HG03575 (cell line): ENCODE measurements around the gene IDI1.
"Not testable (repeated sequence)": the region's sequence is repeated elsewhere in the genome, so short reads cannot be mapped to it uniquely, and the experiment has no call there.

Experiments
- ATAC-seq: cut with Tn5 transposase; IDR thresholded peaks from one replicate; pipeline ENCODE4 v1.9.1; 2021; ENCODE audit not compliant: unreplicated experiment, insufficient number of reproducible peaks, low FRiP score; ENCODE audit errors: extremely low read depth

Gene IDI1

DNA sequence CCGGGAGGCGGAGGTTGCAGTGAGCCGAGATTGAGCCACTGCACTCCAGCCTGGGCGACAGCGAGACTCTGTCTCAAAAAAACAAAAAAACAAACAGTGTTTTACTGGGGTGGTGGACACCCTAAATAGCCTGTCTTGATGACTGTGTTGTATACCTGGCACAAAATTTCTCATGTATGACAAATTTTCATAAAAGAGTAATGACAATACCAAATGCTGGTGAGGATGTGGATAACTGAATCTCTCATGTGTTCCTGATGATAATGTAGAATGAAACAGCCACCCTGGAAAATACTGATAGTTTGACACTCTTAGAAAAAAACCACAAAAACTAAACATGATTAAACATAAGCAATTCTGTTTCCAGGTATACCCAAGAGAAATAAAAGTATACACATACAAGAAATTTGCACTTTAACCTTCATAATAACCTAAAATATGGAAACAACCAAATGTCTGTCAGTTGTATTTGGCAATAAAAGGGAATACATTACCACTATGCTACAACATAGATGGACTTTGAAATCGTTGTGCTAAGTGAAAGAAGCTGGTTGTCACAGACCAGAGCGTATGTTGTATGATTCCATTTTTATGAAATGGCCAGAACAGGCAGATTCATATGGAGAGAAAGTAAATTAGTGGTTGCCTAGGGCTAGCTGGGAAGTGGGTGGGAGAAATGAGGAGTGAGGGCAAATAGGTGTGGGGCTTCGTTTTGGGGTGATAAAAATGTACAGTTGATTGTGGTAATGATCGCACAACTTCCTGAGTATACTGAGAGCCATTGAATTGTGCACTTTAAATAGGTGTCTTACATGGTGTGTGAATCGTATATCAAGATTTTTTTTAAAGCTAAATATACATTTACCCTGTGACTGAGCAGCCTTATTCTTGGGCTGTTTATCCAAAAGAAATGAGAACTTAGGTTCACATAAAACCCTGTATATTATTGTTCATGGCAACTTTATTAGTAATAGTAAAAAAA lies 19.8 kb upstream of the IDI1 start:
- no peak for ATAC-seq

DNA sequence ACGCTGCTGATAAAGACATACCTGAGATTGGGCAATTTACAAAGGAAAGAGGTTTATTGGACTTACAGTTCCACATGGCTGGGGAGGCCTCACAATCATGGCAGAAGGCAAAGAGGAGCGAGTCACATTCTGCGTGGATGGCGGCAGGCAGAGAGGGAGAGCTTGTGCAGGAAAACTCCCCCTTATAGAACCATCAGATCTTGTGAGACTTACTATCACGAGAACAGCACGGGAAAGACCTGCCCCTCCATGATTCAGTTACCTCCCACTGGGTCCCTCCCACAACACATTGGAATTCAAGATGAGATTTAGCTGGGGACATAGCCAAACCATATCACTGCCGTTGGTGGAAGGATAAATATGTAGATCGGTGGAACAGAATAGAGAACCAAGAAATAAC lies 17.8 kb upstream of the IDI1 start:
- ATAC-seq: not testable (repeated sequence)

DNA sequence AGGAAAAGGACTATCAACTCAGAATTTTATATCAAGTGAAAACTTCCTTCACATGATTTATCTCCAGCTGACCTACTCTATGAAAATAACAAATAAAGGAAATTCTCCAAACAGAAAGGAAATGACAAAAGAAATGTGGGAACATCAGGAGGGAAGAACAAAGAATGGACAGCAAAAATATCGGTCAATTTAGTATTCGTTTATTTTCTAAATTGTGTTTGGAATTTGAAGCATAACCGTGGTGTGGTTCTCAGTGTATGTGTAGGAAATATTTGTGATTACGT lies 16.0 kb upstream of the IDI1 start:
- no peak for ATAC-seq

DNA sequence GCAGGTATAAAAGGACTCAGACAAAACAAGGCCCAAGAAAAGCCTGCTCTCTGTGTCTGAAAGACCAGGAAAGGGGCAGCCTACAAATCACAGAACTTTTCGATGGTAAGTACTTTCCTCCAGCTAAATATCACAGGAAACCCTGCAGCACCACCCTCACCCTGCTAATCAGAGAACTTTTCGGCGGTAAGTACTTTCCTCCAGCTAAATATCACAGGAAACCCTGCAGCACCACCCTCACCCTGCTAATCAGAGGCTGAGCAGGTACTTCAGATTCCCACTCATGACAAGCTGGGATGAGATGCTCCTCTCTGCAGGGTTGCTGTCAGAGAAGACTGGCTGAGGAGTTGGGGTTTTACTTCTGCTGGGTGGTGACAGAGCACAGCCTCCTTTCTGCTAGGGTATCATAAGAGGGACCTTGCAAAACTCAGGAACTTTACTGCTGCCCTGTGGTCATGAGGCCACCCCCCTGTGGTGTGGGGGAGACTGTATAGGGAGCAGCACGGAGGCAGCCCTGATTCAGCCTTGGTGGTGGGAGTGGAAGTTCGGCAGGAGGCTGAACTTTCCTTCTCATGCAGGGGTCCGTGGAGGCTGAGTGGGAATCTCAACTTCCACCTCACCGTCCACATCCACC lies 14.4 kb upstream of the IDI1 start:
- ATAC-seq: no peak

DNA sequence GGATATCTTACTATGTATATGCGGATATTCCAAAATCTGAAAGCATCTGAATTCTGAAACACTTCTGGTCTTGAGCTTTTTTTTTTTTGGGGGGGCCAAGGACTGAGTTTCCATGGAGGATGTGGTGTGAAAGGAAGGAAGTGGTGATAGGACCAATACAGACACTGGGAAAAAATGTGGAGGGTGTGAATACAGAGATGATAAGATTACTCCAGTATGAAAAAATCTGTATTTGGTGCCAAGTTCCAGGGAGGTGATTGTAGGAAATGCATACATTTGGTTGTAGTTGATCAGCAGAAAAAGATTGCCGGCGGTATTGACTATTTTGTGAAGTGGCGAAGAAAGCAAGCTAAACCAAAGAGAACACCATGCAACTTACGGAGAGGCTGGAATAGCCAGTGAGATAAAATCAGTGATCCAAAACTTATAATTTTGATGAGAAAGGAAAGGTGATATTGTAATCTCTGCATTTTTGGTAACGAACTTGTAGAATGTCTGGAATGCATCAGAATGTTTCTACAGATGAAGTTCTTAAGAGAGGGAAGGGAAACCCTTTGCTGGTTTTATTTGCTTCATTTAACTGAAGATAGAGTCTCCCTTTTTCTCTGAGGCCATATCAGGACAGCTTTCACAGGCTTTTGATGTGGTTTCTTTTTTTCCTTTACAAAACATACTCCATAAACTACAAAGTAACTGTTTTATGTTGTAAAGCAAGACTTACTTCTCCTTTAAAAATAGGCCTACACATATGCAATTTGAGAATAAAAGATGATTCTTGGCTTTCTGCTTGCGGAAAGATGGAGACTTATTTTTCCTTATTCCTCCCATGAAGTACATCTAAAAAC lies 13.2 kb upstream of the IDI1 start:
- ATAC-seq: no peak

DNA sequence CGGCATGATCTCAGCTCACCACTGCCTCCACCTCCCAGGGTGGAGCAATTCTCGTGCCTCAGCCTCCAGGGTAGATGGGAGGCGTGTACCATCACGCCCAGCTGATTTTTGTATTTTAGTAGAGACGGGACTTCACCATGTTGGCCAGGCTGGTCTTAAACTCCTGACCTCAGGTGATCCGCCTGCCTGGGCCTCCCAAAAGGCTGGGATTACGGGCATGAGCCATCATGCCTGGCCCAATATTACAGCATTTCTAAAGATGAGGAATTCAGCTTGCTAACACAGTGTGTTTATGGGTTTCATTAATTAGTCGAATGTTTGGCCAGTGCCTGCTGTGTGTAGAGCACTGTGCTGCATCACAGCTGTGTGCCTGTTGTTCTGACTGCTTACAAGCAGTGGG lies 11.0 kb upstream of the IDI1 start:
- ATAC-seq: no peak

DNA sequence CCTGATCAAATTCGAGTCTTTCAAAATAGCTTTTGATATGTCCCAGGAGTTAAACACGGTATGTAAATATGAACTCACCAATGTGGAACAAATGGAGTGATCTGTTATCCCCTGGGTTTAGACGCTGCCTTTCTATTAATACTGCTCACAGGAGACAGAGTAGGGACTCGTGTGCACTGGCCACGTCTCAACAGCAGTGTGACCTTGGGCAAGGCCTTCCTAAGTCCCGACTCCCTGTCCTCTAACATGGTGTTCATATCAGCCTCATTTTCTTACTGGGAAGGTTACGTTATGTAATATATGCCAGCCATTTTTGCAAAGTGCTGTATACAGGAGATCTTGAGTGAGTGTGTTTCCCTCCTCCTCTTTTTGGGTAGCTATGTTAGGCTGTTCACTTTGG lies 9.1 kb upstream of the IDI1 start:
- no peak for ATAC-seq

DNA sequence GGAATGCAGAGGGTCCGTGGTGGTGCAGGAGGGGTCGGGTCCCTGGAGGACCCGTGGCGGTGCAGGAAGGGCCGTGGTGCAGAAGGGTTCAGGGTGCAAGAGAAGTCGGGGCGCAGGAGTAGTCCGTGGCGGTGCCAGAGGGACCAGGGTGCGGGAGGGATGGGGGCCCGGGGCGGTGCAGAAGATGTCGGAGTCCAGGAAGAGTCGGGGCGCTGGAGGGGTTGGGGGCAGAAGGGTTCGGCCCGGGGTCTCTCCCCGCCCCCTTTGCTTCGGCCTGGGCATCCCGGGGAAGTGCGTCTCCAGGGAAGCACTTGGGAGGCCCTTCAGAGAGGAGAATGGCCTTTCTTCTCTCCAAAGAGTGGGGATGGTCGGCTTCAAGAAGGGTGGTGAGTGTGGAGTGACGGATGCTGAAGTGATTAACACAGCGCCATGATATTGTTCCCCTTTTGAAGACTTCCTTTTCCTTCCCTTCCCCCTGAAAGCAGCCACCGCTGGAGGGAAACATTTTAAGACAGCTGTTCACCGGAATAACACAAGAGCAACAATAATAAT lies 8.3 kb upstream of the IDI1 start:
- no peak for ATAC-seq

DNA sequence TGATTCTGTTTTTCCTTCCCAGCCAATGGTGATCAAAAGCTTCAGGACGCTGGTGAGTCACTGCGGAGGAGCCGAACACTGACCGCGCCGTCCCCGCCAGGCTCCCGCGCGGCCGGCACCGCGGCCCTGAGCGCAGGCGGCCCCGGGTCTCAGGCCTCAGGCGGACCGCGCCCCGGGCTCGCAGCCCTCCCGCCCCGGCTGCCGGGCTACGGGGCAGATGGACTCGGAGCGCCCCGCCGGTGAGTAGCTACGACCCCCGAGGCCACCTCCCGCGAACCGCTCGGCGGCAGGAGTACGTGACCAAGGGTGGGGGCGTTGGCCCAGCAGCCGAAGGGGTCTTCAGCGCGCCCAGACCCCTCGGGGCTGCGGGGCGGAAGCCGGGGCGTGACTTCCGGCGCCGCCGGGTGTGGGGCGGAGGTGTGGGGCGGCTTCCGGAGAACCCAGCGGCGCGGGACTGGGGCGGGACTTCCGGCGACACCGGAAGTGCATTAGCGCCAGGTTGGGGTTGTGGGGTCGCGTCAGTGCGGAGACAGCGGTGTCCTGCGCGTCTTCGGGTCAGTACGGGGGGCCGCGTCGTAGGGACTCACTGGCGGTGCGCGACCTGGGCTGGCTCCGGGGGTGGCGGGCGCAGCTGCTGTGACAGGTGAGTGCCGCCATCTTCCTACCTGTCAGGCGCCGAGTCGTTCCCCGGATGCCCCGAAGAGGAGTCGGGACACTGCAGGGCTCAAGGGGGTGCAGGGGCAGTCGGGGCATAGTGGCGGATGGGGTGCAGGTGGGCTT lies 7.6 kb upstream of the IDI1 start, which contains the start of gene WDR37:
Gene WDR37 (plus strand): TSS at position 60 of the 780 bp plus-strand sequence. CDS start 15,771 bp downstream, outside the sequence.
- ATAC-seq: peak; percentile 49

DNA sequence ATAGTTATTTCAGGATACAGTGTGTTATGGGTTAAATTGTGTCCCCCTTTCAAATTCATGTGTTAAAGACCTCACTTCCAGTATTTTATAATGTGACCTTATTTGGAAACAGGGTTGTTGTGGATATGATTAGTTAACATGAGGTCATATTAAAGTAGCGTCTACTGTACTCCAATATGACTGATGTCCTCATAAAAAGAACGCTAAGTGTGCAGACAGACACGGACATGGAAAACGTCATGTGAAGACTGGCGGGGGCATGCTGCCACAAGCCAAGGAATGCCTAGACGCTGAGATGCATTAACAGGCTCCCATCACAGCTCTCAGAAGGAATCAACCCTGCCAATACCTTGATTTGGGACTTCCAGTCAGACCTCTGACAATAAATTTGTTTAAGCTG lies 5.8 kb upstream of the IDI1 start:
- ATAC-seq: no peak

DNA sequence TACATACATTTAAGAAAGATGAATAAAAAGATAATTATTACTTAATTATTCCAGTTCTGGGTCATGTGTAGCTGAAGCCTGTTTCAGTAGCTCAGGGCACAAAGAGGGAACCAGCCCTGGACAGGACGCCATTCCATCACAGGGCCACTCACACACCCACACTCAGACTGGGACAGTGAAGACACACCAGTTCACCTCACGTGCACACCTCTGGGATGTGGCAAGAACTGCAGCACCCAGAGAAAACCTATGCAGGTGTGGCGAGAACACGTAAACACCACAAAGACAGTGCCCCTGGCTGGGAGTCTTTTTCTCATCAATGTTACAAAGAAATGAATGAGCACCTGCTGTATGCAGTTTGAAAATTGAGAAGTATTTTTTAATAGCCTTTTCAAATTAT lies 1.6 kb upstream of the IDI1 start:
- ATAC-seq: no peak

DNA sequence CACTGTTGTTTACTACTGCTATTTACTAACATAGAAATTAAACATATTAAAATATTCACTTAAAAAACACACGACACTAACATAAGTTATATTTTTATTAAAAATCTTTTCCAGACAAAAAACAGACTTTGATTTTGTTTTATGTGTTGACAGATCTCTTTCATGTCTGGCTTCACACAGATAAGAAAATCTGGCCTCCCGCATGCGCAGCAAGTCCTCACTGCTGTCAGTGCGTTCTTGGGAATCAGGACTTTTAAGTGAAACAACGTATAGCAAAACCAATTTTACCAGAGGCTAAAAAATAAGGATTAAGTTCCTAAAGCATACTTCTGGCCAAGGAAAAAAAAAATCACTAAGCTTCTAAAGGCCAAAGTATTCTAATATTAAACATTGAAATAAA lies 1.2 kb upstream of the IDI1 start:
- no peak for ATAC-seq

DNA sequence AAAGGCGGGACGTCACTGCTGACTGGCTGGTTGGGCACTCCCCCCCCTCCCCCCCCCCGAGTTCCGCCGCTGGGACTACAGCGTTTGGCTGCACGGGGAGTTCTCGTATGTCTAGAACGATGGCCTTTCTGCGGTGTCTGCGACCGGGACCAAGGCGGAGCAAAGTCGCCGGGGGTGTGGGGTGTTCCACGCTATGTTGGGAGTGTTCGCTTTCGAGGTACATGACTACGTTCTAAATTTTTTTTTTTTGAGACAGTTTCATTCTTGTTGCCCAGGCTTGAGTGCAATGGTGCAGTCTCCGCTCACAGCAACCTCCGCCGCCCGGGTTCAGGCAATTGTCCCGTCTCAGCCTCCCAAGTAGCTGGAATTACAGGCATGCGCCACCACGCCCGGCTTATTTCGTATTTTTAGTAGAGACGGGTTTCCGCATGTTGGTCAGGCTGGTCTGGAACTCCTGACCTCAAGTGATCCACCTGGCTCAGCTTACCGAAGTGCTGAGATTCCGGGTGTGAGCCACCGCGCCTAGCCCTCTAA lies 573 bp upstream of the IDI1 start:
- ATAC-seq: peak; percentile 25

DNA sequence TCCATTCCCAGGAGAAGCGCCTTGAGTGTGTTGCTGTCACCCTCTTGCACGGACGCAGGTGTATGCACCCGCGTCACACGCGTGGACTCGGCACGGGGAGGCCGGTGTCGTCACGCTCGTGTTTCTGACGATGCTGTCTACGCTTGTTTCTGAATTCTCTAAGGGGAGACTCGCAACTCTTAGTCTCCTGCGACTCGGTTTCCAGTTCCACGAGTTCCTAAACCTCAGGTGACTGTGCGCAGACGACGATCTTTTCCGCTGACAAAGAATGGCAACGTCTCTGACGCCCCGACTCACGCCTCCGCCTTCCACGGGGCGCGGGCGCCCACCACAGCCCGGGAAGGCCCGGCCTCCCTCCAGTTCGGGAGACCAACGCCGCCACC lies 579 bp downstream of the IDI1 start:
- no peak for ATAC-seq

DNA sequence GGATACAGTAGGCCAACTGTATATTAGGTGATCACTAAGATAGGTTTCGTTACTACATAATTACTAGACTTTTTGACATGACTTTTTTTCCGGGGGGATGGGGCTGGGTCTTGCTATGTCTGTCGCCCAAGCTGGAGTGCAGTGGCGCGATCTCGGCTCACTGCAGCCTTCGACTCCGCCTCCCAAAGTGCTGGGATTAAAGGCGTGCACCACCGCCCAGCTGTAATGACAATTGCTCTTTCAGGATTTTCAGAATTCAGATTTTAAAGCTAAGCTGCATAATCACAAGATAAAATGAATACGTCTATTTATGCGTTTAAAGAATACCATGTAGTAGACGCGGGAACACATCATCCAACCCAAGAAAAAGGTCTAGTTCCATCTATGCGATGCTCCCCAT lies 982 bp downstream of the IDI1 start:
- no peak for ATAC-seq

DNA sequence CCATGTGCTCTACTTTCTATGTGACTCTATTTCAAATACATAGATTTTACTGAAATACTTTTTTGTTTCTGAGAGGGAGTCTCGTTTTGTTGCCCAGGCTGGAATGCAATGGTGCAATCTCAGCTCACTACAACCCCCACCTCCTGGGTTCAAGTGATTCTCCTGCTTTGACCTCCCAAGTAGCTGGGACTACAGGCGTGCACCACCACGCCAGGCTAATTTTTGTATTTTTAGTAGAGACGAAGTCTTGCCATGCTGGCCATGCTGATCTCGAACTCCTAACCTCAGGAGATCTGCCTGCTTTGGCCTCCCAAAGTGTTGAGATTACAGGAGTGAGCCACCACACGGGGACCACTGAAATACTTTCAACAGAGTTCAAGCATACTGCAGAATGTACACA lies 3.5 kb downstream of the IDI1 start:
- ATAC-seq: no peak

DNA sequence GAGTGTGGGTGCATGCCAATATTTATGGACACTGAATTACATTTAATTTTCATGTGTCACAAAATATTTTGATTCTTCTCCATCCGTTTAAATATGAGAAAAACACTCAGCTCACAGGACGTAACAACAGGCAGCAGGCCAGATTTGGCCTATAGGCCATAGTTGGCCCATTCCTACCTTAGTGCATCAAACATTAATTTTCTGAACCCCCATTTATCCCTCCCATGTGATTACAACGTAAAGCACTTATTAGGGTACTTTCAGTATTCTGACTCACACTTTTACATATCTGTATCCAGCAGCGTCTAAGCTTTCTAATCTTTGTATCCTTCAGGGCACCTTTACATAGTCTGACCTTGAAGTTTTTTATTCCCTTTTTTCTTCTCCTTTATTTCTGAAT lies 4.0 kb downstream of the IDI1 start:
- no peak for ATAC-seq

DNA sequence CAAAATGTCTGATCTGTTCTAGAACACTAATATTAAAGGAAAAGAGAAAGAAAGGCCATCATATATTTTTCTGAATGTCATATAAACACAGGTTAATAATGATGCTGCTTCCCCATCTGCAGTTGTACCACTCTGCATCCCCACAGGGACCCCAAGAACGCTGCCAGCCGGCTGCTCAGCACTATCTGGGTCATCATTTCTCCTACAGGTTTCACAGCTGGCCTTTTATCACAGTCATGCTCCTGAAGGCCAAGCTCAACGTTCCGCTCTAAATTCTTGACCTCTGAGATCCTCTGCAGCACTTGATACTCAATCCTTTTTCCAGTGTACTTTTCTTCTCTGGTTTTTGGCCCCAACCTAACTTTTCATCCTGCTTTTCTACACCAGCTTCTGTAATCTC lies 4.8 kb downstream of the IDI1 start:
- ATAC-seq: no peak
